Measurements from ENCODE around the gene TAOK1.

DNA sequence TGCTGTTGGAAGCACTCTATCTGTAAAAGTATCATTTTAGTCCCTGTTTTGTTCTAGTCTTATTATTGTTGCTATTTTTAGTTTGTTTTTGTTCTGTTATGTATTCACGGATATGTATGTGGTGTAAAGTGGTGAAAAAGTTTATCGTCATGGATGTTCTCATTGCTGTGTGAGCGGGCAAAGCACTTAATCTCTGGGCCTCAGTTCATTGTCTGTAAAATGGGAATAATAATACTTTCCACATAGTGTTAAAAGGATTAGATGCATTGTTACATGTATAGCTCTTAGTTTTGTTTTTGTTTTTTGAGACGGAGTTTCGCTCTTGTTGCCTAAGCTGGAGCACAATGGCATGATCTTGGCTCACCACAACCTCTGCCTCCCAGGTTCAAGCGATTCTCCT is 19.8 kb downstream of the TAOK1 start:
- no peak for TF ChIP-seq SP1 (IDR thresholded peaks at IDR 0.05)
- no peak for TF ChIP-seq FOXA1 (IDR thresholded peaks at IDR 0.05)
- TF ChIP-seq, protein P1, sequence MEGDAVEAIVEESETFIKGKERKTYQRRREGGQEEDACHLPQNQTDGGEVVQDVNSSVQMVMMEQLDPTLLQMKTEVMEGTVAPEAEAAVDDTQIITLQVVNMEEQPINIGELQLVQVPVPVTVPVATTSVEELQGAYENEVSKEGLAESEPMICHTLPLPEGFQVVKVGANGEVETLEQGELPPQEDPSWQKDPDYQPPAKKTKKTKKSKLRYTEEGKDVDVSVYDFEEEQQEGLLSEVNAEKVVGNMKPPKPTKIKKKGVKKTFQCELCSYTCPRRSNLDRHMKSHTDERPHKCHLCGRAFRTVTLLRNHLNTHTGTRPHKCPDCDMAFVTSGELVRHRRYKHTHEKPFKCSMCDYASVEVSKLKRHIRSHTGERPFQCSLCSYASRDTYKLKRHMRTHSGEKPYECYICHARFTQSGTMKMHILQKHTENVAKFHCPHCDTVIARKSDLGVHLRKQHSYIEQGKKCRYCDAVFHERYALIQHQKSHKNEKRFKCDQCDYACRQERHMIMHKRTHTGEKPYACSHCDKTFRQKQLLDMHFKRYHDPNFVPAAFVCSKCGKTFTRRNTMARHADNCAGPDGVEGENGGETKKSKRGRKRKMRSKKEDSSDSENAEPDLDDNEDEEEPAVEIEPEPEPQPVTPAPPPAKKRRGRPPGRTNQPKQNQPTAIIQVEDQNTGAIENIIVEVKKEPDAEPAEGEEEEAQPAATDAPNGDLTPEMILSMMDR (IDR thresholded peaks at IDR 0.05; ENCODE audit: low read depth, low read length, missing input control), result no peak
- TF ChIP-seq TAF1 (conservative IDR thresholded peaks at IDR 0.05), result no peak
- TF ChIP-seq, protein P2, sequence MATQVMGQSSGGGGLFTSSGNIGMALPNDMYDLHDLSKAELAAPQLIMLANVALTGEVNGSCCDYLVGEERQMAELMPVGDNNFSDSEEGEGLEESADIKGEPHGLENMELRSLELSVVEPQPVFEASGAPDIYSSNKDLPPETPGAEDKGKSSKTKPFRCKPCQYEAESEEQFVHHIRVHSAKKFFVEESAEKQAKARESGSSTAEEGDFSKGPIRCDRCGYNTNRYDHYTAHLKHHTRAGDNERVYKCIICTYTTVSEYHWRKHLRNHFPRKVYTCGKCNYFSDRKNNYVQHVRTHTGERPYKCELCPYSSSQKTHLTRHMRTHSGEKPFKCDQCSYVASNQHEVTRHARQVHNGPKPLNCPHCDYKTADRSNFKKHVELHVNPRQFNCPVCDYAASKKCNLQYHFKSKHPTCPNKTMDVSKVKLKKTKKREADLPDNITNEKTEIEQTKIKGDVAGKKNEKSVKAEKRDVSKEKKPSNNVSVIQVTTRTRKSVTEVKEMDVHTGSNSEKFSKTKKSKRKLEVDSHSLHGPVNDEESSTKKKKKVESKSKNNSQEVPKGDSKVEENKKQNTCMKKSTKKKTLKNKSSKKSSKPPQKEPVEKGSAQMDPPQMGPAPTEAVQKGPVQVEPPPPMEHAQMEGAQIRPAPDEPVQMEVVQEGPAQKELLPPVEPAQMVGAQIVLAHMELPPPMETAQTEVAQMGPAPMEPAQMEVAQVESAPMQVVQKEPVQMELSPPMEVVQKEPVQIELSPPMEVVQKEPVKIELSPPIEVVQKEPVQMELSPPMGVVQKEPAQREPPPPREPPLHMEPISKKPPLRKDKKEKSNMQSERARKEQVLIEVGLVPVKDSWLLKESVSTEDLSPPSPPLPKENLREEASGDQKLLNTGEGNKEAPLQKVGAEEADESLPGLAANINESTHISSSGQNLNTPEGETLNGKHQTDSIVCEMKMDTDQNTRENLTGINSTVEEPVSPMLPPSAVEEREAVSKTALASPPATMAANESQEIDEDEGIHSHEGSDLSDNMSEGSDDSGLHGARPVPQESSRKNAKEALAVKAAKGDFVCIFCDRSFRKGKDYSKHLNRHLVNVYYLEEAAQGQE (IDR thresholded peaks at IDR 0.05), result no peak
- no peak for TF ChIP-seq HNF4G (IDR thresholded peaks at IDR 0.05)
- no peak for TF ChIP-seq RAD21 (IDR thresholded peaks at IDR 0.05)
- no peak for TF ChIP-seq EGR1 (IDR thresholded peaks at IDR 0.05; ENCODE audit: low read depth in 2 of 2)

Measured in liver (tissue), 3 donors.